GM19438 (cell line): ENCODE results near the gene TPSG1.

ENCODE experiments used
- ATAC-seq: cut with Tn5 transposase; IDR thresholded peaks from one replicate; pipeline ENCODE4 v1.9.1; 2021; ENCODE audit warnings: low read depth; ENCODE audit not compliant: unreplicated experiment

TPSG1 gene

GRCh38 chr16:1181404-1182315 is 43.4 kb downstream of the TPSG1 start:
- no peak for ATAC-seq

GRCh38 chr16:1180549-1181403 is 44.3 kb downstream of the TPSG1 start:
- no peak for ATAC-seq

- no peak for ATAC-seq
Observed at GRCh38 chr16:1178295-1178910, 46.7 kb downstream of the TPSG1 start.

- no peak for ATAC-seq
Observed at GRCh38 chr16:1177750-1178149, 47.3 kb downstream of the TPSG1 start.

- ATAC-seq = no peak
Observed at GRCh38 chr16:1177053-1177452, 48.0 kb downstream of the TPSG1 start.

GRCh38 chr16:1176280-1176897 is 48.7 kb downstream of the TPSG1 start:
- ATAC-seq = no peak

- ATAC-seq = no peak
Observed at GRCh38 chr16:1175566-1176279, 49.3 kb downstream of the TPSG1 start.

- no peak for ATAC-seq
Observed at GRCh38 chr16:1174477-1175357, 50.4 kb downstream of the TPSG1 start.

GRCh38 chr16:1173788-1174451 is 51.1 kb downstream of the TPSG1 start:
- no peak for ATAC-seq

- no peak for ATAC-seq
Observed at GRCh38 chr16:1172651-1173050, 52.4 kb downstream of the TPSG1 start.

- ATAC-seq = no peak
Observed at GRCh38 chr16:1171854-1172428, 53.1 kb downstream of the TPSG1 start.
